GM20000 (cell line): ENCODE measurements around the gene SLFN11.
"Not testable (repeated sequence)": the region's sequence is repeated elsewhere in the genome, so short reads cannot be mapped to it uniquely, and the experiment has no call there.

ENCODE experiments used
- DNase-seq: peaks from one replicate; pipeline ENCODE4 v3.0.0; 2012; ENCODE audit warnings: low spot score
- TF ChIP-seq, protein P1 (sequence below): IDR thresholded peaks from 2 replicates; pipeline ENCODE4 v1.5.1; 2012; ENCODE audit warnings: mild to moderate bottlenecking, control low read depth; ENCODE audit errors: extremely low read depth, missing control alignments

SLFN11 gene, protein sequence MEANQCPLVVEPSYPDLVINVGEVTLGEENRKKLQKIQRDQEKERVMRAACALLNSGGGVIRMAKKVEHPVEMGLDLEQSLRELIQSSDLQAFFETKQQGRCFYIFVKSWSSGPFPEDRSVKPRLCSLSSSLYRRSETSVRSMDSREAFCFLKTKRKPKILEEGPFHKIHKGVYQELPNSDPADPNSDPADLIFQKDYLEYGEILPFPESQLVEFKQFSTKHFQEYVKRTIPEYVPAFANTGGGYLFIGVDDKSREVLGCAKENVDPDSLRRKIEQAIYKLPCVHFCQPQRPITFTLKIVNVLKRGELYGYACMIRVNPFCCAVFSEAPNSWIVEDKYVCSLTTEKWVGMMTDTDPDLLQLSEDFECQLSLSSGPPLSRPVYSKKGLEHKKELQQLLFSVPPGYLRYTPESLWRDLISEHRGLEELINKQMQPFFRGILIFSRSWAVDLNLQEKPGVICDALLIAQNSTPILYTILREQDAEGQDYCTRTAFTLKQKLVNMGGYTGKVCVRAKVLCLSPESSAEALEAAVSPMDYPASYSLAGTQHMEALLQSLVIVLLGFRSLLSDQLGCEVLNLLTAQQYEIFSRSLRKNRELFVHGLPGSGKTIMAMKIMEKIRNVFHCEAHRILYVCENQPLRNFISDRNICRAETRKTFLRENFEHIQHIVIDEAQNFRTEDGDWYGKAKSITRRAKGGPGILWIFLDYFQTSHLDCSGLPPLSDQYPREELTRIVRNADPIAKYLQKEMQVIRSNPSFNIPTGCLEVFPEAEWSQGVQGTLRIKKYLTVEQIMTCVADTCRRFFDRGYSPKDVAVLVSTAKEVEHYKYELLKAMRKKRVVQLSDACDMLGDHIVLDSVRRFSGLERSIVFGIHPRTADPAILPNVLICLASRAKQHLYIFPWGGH

DNA sequence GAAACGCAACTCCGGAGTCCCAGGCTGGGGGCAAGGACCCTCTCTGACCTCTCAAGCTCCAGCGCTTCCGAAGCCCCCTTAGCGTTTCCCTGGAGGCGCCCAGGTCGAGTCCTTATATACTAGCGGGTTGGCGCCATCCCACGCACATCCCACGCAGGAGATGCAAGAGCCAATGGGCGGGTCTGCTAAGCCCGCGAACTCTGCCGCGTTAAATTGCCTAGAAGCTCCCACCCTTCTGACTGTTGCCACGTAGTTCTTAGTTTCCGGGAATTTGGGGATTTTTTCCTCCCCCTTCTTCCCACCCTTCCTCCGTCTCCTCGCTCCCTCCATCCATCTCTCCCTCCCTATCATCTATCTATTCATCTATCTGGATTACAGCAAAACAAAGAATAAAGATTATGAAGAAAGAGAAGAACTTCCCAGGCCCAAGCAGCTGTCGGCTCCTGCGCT lies at the start of gene SLFN11:
TSS of gene SLFN11 (minus strand) at position 88 of the 450 bp plus-strand sequence. CDS start 9,814 bp downstream, outside the sequence.
- peak; percentile 82 for DNase-seq
- TF ChIP-seq, protein P1, sequence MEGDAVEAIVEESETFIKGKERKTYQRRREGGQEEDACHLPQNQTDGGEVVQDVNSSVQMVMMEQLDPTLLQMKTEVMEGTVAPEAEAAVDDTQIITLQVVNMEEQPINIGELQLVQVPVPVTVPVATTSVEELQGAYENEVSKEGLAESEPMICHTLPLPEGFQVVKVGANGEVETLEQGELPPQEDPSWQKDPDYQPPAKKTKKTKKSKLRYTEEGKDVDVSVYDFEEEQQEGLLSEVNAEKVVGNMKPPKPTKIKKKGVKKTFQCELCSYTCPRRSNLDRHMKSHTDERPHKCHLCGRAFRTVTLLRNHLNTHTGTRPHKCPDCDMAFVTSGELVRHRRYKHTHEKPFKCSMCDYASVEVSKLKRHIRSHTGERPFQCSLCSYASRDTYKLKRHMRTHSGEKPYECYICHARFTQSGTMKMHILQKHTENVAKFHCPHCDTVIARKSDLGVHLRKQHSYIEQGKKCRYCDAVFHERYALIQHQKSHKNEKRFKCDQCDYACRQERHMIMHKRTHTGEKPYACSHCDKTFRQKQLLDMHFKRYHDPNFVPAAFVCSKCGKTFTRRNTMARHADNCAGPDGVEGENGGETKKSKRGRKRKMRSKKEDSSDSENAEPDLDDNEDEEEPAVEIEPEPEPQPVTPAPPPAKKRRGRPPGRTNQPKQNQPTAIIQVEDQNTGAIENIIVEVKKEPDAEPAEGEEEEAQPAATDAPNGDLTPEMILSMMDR, result no peak

DNA sequence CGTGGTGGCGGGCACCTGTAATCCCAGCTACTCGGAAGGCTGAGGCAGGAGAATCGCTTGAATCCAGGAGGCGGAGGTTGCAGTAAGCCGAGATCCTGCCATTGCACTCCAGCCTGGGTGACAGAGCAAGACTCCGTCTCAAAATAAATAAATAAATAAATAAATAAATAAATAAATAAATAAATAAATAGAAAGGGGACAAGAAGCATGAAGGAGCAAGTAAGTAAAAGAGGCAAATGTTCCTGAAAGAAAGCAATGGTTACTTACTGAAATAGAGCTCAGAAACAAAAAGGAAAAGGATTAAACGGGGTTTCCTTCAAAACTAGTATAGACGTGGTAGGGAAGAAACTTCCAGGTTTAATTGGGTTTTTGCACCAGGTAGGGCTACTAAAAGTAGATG lies 47.6 kb upstream of the SLFN11 start:
- not testable (repeated sequence) for DNase-seq

DNA sequence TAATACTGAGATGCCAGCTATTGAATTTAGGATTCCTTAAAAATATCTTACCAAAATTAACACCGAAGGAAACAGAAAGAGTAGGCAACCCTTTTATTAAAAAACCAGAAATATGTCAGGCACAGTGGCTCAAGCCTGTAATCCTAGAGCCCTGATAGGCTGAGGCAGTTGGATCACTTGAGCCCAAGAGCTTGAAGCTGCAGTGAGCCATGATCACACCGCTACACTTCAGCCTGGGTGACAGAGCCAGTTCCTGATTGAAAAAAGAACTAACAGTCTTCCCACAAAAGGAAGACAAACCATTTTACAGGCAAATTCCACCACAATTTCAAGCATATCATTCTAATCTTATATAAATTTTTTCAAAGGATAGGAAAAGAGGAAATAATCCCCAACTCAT lies 43.2 kb upstream of the SLFN11 start:
- DNase-seq, result no peak

DNA sequence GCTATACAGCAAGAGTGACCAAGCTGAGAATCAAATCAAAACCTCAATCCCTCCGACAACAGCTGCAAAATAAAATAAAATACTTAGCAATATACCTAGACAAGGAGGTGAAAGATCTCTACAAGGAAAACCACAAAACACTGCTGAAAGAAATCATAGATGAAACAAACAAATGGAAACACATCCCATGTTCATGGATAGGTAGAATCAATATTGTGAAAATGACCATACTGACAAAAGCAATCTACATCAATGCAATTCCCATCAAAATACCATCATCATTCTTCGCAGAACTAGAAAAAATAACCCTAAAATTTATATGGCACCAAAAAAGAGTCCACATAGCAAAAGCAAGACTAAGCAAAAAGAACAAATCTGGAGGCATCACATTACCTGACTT lies 41.3 kb upstream of the SLFN11 start:
- not testable (repeated sequence) for DNase-seq

More for the DNA sequence above, 43.2 kb upstream of the SLFN11 start:
- TF ChIP-seq, protein P1, result no peak

DNA sequence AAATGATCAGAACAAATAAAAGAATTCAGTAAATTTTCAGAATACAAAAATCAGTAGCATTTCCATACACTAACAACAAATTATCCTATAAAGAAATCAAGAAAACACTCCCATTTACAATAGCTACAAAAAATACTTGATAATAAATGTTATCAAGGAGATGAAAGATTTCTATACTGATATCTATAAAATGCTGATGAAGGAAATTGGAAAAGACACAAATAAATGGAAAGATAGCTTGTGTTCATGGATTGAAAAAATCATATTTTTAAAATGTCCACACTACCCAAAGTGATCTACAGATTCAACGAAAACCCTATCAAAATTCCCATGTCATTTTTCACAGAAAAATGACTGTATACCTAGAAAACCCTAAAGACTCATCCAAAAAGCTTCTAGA lies 40.8 kb upstream of the SLFN11 start:
- TF ChIP-seq, protein P1, result no peak
- no peak for DNase-seq

DNA sequence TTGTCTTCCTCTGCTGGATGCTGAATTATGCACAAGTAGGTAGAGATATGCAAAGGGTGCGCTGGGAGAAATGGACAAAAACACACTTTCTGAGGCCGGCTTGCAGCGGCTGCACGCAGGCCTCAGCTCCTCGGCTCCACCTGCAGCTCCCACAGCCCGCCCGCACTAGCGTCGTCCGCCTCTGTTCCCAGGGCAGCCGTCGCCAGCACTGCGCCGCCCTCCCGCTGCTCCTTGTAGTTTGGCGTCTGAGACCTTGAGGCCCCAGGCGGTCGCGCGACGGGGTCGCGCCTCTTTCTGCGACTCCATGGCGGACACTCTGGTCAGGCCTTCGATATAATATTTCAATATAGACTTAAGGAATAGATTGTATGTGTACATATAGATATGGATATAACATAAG lies 34.1 kb upstream of the SLFN11 start:
- TF ChIP-seq, protein P1, result no peak
- DNase-seq, result no peak

DNA sequence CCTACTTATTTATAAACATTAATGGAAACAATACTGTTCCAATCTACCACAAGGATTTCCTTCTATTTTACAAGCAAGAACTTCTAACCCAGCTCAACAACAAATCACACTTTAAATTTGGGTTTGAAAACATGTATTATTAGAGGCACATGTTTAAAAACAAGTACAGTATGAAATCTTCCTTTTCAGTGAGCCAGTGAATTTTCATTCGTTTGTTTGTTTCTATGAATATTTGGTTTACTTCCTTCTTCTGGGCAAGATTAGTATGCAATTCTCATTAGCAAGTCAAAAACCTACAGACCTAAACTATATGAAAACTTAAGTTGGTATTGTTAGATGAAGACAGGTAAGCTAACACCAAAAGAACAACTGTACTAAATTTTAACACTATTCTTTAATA lies 33.1 kb upstream of the SLFN11 start:
- DNase-seq, result no peak
- TF ChIP-seq, protein P1, result no peak

DNA sequence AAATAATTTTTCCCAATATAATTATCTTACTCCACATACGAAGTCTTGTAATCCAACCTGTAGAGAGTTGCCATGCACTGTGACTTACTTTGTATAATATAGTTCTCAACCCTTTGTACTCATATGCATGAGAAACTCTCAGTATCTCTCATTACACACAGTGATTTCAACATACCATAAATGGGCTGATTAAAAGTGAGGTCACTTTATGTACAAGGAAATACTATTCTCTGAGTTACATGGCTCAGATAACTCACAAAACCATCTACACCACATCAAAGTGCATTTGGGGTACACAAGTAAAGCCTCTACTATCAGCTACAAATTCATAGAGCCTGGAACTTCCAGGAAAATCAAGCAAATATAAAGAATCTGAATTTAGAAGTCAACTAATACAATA lies 30.9 kb upstream of the SLFN11 start:
- TF ChIP-seq, protein P1, result no peak
- no peak for DNase-seq

DNA sequence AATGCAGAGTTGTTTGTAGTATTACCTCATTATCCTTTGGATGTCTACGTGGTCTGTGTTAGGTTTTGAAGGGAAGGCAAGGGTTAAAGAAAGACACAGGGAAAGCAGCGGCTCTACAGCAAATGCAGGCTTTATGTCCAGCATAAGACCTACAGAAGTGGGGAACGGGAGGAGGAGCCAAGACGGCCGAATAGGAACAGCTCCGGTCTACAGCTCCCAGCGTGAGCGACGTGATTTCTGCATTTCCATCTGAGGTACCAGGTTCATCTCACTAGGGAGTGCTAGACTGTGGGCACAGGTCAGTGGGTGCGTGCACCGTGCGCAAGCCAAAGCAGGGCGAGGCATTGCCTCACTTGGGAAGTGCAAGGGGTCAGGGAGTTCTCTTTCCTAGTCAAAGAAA lies 20.4 kb upstream of the SLFN11 start:
- not testable (repeated sequence) for DNase-seq
